Vagina (tissue), 2 donors: ENCODE results near the gene CLIP4. TPM values are rescaled to one million over a fixed set of nuclear protein-coding genes. Genes with fewer than 3 reads are reported as not detected.
A peak's percentile ranks its signal among the peaks of the same experiment; 100 is the strongest.

Source experiments
- DNase-seq, 2 donors: peaks; one replicate each; pipeline ENCODE4 v3.0.0-alpha.2; 2017; ENCODE audit errors: extremely low spot score in 2 of 2
- H3K27ac ChIP-seq: fragments of 200-600 bp; sonication (generic); one replicate; pipeline ENCODE4 v1.5.1; 2019
- H3K27me3 ChIP-seq: fragments of 200-600 bp; sonication (generic); one replicate; pipeline ENCODE4 v1.5.1; 2019
- H3K36me3 ChIP-seq, 2 donors: fragments of 200-600 bp; sonication (generic); one replicate each; pipeline ENCODE4 v1.5.1; 2017 to 2019
- H3K4me1 ChIP-seq: fragments of 200-600 bp; sonication (generic); one replicate; pipeline ENCODE4 v1.5.1; 2019
- H3K4me3 ChIP-seq, 2 donors: fragments of 200-600 bp; sonication (generic); 1 replicate in 1 of 2; 2 replicates in 1 of 2; pipeline ENCODE4 v1.5.1; 2016 to 2019
- H3K9me3 ChIP-seq: fragments of 200-600 bp; sonication (generic); one replicate; pipeline ENCODE4 v1.5.1; 2019
- CTCF ChIP-seq, 3 experiments: fragments of 450-650 bp in 2 of 3; fragments of 200-600 bp in 1 of 3; sonication (generic) in 1 of 3; IDR thresholded peaks; one replicate each; pipeline ENCODE4 v1.5.1; 2017 to 2019; ENCODE audit warnings: antibody characterized with exemption in 3 of 3, mild to moderate bottlenecking in 2 of 3, moderate library complexity in 2 of 3
- POLR2A ChIP-seq, 2 donors: fragments of 450-650 bp; IDR thresholded peaks; one replicate each; pipeline ENCODE4 v1.6.1; 2017; ENCODE audit warnings: antibody characterized with exemption in 2 of 2, mild to moderate bottlenecking in 2 of 2, moderate library complexity in 2 of 2
- POLR2AphosphoS5 ChIP-seq, 2 donors: sonication (generic); formaldehyde crosslinking; IDR thresholded peaks; one replicate each; pipeline ENCODE4 v1.9.0; 2017; ENCODE audit warnings: antibody characterized with exemption in 2 of 2, mild to moderate bottlenecking in 2 of 2, low read depth in 1 of 2; ENCODE audit not compliant: insufficient read depth in 1 of 2
- intact Hi-C: fragments of 100-400 bp; cut with DNase I; formaldehyde crosslinking; loops from one replicate; pipeline ENCODE4 v1.15.1; 2023
- total RNA-seq: library from RNA; depleted of rRNA; stranded (reverse); fragments of >200 nt; gene quantifications from one replicate; pipeline ENCODE4 v1.2.3, GENCODE V29; 2016

The CLIP4 gene
- total RNA-seq, 1 donor from 2014 or later = 63.1 TPM

GRCh38 chr2:29073933-29074332 lies 41.3 kb upstream of the CLIP4 start:
- no peak for TF ChIP-seq POLR2A (IDR thresholded peaks at IDR 0.05)
- no peak for TF ChIP-seq POLR2AphosphoS5 (IDR thresholded peaks at IDR 0.05; ENCODE audit: insufficient read depth in 1 of 2, low read depth in 1 of 2)
- no peak for TF ChIP-seq CTCF (IDR thresholded peaks at IDR 0.05)
- Histone ChIP-seq H3K27me3 (no peaks in the 10 kb centered on the region), H3K4me3 (no peak overlapping the region), H3K4me1 (no peaks in the 10 kb centered on the region), H3K36me3 (no peaks in the 10 kb centered on the region), H3K27ac (no peak overlapping the region), H3K9me3 (no peaks in the 10 kb centered on the region)
- intact Hi-C loops = no loop called here
- peak; percentile 47 to 74 for DNase-seq

GRCh38 chr2:29074411-29074810 lies 40.8 kb upstream of the CLIP4 start, which contains the start of gene PCARE:
TSS of gene PCARE (minus strand) at chr2:29074523. CDS start at chr2:29074261, 262 bp downstream.
- no peak within 1 kb of the TSS for H3K27ac ChIP-seq
- no peaks in the 10 kb centered on the region for H3K27me3 ChIP-seq
- TF ChIP-seq POLR2AphosphoS5 (IDR thresholded peaks at IDR 0.05; ENCODE audit: insufficient read depth in 1 of 2, low read depth in 1 of 2) (no peak), POLR2A (IDR thresholded peaks at IDR 0.05) (no peak), CTCF (IDR thresholded peaks at IDR 0.05) (no peak)
- H3K4me3 ChIP-seq = no peak within 1 kb of the TSS
- H3K9me3 ChIP-seq = no peaks in the 10 kb centered on the region
- H3K36me3 ChIP-seq = no peaks in the 10 kb centered on the region
- H3K4me1 ChIP-seq = no peaks in the 10 kb centered on the region
- DNase-seq = peak; percentile 40 to 42
- intact Hi-C loops = no loop called here

GRCh38 chr2:29075894-29076705 lies 39.1 kb upstream of the CLIP4 start:
- no peak overlapping the region for H3K4me3 ChIP-seq

GRCh38 chr2:29079887-29080286 lies 35.3 kb upstream of the CLIP4 start:
- Histone ChIP-seq H3K4me1 (no peaks in the 10 kb centered on the region), H3K4me3 (no peak overlapping the region), H3K27me3 (no peaks in the 10 kb centered on the region), H3K36me3 (no peaks in the 10 kb centered on the region), H3K27ac (no peak overlapping the region), H3K9me3 (no peaks in the 10 kb centered on the region)
- intact Hi-C loops = loop anchor here (5.0 kb wide), 1 partner anchor 78 kb away; no protein-coding TSS in a partner anchor
- TF ChIP-seq POLR2AphosphoS5 (IDR thresholded peaks at IDR 0.05; ENCODE audit: insufficient read depth in 1 of 2, low read depth in 1 of 2) (no peak), POLR2A (IDR thresholded peaks at IDR 0.05) (no peak), CTCF (IDR thresholded peaks at IDR 0.05) (no peak)
- DNase-seq = peak in 1 of 2 donors; percentile 64

More at GRCh38 chr2:29075894-29076705, 39.1 kb upstream of the CLIP4 start:
- intact Hi-C loops = no loop called here
- no peaks in the 10 kb centered on the region for H3K4me1 ChIP-seq
- no peaks in the 10 kb centered on the region for H3K36me3 ChIP-seq
- DNase-seq = peak in 1 of 2 donors; percentile 47
- no peak for TF ChIP-seq POLR2AphosphoS5 (IDR thresholded peaks at IDR 0.05; ENCODE audit: insufficient read depth in 1 of 2, low read depth in 1 of 2)
- TF ChIP-seq CTCF (IDR thresholded peaks at IDR 0.05) = no peak
- TF ChIP-seq POLR2A (IDR thresholded peaks at IDR 0.05) = no peak
- H3K27ac ChIP-seq = no peak overlapping the region
- no peaks in the 10 kb centered on the region for H3K9me3 ChIP-seq
- no peaks in the 10 kb centered on the region for H3K27me3 ChIP-seq
